Measurements from ENCODE around the gene GAS6.
A peak's percentile ranks its signal among the peaks of the same experiment; 100 is the strongest.

GAS6 gene

DNA sequence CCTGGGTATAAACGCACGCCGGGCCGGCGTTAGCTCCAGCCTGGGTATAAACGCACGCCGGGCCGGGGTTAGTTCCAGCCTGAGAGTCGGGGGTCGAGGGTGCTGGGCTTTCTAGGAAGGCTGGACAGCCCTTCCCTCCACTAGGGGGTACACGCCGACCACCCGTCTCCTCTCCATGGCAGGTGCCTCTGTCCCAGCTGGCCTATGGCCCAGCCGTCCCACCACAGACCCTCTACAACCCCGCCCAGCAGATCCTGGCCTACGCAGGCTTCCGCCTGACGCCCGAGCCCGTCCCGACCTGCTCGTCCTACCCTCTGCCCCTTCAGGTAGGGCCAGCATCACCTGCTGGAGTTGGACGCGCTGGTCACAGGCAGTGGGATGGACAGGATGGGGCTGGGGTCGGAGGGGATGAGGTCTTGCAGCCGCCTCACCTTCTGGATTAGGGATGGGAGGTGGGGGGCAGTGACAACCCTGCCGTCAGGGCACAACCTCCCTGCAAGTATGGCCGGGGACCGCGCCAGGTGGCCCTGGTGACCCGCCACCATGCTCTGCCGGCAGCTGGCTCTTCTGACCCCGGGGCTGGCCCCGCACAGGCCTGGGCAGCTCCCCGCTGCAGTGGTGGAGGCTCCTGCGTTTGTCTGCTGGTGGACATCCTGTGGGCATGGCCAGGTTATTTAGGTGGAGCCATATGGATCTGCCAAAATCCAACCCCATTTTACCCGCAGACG, 59.0 kb downstream of the GAS6 start:
- TF ChIP-seq, protein P1, sequence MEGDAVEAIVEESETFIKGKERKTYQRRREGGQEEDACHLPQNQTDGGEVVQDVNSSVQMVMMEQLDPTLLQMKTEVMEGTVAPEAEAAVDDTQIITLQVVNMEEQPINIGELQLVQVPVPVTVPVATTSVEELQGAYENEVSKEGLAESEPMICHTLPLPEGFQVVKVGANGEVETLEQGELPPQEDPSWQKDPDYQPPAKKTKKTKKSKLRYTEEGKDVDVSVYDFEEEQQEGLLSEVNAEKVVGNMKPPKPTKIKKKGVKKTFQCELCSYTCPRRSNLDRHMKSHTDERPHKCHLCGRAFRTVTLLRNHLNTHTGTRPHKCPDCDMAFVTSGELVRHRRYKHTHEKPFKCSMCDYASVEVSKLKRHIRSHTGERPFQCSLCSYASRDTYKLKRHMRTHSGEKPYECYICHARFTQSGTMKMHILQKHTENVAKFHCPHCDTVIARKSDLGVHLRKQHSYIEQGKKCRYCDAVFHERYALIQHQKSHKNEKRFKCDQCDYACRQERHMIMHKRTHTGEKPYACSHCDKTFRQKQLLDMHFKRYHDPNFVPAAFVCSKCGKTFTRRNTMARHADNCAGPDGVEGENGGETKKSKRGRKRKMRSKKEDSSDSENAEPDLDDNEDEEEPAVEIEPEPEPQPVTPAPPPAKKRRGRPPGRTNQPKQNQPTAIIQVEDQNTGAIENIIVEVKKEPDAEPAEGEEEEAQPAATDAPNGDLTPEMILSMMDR (conservative IDR thresholded peaks at IDR 0.05; ENCODE audit: low read length), result no peak
- no peak for DNase-seq (ENCODE audit: low read depth)
- H3K4me3 ChIP-seq (ENCODE audit: low read length), result no peak overlapping the region

DNA sequence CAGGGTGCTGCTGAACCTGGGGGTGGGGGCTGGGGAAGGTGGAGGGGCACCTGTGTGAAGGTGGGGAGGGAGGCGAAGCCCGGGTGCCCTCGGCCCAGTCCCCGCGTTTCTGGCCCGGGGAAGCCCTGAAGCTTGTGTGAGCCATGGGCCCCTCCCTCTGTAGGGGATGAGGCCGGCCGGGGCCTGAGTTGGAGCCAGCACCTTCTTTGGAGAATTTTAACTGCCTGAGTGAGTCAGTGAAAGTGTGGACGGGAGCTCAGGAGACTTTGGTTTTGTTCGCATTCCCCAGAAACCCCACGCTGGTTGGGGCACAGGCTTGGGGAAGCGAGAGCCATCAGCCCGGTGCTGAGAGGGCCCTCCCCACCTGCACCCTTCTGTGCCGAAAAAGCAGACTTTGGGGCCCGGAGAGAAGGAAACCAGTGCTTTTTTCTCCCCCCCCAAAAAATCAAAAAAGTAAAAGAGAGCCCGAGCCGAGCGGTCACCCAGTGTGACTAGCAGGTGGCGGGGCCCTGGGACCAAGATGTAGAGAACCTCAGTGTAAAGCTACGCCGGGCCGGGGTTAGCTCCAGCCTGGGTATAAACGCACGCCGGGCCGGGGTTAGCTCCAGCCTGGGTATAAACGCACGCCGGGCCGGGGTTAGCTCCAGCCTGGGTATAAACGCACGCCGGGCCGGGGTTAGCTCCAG, 59.7 kb downstream of the GAS6 start:
- no peak for DNase-seq (ENCODE audit: low read depth)
- no peak overlapping the region for H3K4me3 ChIP-seq (ENCODE audit: low read length)
- TF ChIP-seq, protein P1 (conservative IDR thresholded peaks at IDR 0.05; ENCODE audit: low read length), result no peak

DNA sequence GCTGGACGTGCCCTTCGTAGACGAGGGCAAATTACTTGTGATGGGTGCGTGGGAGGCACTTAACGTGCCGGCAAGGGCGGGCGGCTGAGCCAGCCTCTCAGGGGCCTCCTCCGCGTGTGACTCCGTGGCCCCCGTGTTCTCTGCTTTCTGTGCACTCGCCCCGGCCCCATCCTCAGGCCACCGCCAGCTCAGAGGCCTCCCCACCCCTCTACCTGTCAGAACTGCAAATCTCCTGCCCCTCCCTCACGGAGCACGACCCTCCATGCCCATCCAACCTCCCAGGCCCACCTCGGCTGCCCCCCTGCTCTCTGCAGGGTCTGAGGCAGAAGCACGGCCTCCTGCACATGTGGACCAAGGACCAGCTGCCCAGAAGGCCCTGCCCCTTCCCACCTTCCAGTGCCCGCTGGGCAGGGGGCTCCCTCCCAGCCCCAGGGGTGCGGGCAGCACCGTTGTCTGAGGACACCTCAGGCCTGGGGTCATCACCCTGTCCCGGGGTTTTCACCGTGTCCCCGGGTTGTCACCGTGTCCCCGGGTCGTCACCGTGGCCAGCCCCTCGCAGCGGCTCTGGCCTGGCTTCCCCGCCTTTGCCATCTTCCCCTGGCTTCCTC, 60.4 kb downstream of the GAS6 start:
- TF ChIP-seq, protein P1 (conservative IDR thresholded peaks at IDR 0.05; ENCODE audit: low read length), result no peak
- DNase-seq (ENCODE audit: low read depth), result no peak
- H3K4me3 ChIP-seq (ENCODE audit: low read length), result no peak overlapping the region

DNA sequence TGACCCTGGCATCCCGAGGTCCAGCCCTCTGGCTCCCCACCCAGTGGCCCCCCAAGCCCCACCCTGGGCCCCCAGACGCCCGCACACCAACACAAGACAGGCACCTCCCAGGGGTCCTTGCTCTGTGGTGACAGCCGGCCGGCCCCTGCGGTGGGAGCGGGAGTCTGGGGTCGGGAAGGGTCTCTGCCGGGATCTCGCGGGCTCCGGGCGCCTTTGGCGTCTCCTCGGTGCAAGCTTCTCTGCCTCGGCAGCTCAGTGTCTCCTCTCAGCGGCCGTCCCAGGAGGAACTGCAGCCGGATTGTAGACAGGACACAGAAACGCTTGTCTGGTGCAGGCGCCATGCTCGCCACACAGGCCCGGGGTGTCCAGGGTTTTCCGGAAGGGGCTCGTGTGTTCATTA, 61.1 kb downstream of the GAS6 start:
- no peak for DNase-seq (ENCODE audit: low read depth)
- TF ChIP-seq, protein P1 (conservative IDR thresholded peaks at IDR 0.05; ENCODE audit: low read length), result no peak
- H3K4me3 ChIP-seq (ENCODE audit: low read length), result no peak overlapping the region

DNA sequence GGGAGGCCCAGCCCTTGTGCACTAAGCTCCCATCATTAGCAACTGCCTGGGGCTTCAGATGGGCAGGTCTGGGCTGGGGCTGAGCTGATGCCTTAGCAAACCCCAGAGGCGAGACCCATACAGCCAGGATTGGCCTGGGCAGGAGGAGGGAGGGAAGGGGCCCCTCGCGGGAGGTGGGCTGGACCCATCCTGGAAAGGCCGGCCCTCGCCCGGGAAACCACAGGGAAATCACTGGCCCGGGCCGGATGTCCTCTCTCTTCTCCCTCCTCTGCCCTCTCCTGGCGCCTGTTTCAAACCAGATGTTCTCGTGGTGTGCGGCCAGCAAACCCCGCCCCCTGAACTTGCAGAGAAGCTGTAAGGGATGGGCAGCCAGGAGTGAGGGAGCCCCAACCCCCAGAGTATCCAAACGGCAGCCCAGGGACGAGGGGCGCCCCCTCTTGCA, 61.8 kb downstream of the GAS6 start:
- TF ChIP-seq, protein P1 (conservative IDR thresholded peaks at IDR 0.05; ENCODE audit: low read length), result 0 out of 2 replicates have a peak, but pooled peaks have one; percentile 11
- H3K4me3 ChIP-seq (ENCODE audit: low read length), result no peak overlapping the region
- peak; percentile 81 for DNase-seq (ENCODE audit: low read depth)

DNA sequence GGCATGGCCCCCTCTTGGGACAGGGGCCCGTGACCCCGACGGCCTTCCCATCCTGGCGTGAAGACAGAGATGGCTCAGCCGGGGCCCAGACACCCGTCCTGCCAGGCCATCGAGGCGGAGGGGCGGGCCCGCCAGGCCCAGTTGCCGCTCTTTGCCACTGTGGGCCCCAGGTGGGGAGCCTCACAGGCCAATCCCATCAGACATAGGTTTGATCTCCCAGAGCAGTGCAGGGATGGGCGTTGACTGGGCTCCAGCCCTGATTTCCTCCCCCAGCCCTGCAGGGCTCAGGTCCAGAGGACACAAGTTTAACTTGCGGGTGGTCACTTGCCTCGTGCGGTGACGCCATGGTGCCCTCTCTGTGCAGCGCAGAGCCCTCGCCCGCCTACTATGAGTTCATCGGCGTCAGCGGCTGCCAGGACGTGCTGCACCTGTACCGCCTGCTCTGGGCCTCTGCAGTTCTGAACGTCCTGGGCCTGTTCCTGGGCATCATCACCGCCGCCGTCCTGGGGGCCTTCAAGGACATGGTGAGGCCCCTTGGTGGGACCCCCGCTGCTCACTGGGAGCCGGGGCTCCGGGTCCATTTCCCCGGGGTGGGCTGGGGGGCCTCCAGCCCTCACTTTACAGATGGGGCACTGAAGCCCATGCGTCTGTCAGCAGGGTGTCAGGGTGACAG, 62.5 kb downstream of the GAS6 start:
- no peak overlapping the region for H3K4me3 ChIP-seq (ENCODE audit: low read length)
- TF ChIP-seq, protein P1 (conservative IDR thresholded peaks at IDR 0.05; ENCODE audit: low read length), result no peak
- DNase-seq (ENCODE audit: low read depth), result no peak

Data from AG10803 (cell line).